Measurements from ENCODE around the gene UQCRHL. TPM values are rescaled to one million over a fixed set of nuclear protein-coding genes. Genes with fewer than 3 reads are reported as not detected.
"Not testable (repeated sequence)": the region's sequence is repeated elsewhere in the genome, so short reads cannot be mapped to it uniquely, and the experiment has no call there.

UQCRHL gene
- total and polyA plus RNA-seq, 2 donors = 2.9 to 3.5 TPM

DNA sequence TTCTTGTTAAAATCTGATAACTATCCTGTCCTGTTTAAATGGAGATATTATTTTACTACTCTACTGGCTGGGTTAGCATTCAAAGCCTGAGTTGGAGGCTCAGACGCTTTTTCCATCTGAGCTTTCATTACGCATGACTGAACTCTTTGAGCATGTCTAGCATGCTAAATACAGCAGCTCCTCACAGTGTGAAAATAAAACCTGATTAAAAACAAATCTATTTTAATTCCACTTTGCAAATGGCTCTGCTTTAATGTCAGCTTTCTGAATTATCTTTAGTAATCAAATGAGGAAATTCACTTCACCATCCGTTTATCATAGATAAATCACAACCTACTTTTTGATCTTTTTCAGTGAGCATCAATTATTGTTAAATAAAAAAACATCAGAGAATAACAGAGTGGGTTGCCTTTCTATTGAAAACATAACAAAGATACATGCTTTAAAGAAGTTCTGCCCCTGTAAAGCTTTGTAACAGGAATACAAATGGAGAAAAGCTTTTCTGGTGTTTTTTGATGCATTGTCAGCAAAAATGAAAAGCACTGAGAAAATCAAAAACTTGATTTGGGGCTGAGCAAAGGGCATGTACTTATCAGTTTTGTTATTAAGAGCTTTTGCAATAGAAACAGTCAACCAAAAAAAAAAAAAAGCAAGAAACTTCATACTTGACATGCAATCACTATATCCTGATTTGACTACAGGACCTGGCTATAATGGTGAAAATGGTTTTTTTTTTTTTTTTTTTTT, 36.5 kb upstream of the UQCRHL start:
- H3K4me3 ChIP-seq (ENCODE audit: low read depth, low read length) = no peak overlapping the region
- no peaks in the 10 kb centered on the region for H3K36me3 ChIP-seq (ENCODE audit: insufficient read depth)
- H3K27ac ChIP-seq (ENCODE audit: low read depth) = no peak overlapping the region
- WGBS = 65% methylated on average over 3 of the region's 3 CpGs
- H3K4me1 ChIP-seq (ENCODE audit: insufficient read depth) = no peaks in the 10 kb centered on the region
- DNase-seq (ENCODE audit: extremely low spot score) = no peak

DNA sequence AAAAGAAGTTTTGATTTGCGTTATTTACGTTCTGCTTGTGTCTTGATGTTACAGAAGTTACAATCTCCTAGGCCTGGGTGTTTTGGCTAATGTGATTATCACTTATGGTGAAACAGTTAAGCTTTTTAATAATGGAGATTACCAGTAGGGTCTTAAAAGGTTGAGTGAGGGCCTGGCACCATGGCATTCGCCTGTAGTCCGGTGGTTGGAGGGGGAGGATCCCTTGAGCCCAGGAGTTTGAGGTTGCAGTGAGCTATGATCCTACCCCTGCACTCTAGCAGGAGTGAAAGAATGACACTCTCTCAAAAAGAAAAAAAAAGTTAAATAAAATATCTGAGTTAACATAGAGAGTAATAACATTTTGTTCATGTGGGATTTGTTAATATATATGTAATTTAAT, 31.3 kb upstream of the UQCRHL start:
- no peak for DNase-seq (ENCODE audit: extremely low spot score)
- no peaks in the 10 kb centered on the region for H3K4me1 ChIP-seq (ENCODE audit: insufficient read depth)
- no peak overlapping the region for H3K27ac ChIP-seq (ENCODE audit: low read depth)
- H3K36me3 ChIP-seq (ENCODE audit: insufficient read depth) = no peaks in the 10 kb centered on the region
- H3K4me3 ChIP-seq (ENCODE audit: low read depth, low read length) = no peak overlapping the region
- WGBS = 87% methylated on average over 4 of the region's 4 CpGs

DNA sequence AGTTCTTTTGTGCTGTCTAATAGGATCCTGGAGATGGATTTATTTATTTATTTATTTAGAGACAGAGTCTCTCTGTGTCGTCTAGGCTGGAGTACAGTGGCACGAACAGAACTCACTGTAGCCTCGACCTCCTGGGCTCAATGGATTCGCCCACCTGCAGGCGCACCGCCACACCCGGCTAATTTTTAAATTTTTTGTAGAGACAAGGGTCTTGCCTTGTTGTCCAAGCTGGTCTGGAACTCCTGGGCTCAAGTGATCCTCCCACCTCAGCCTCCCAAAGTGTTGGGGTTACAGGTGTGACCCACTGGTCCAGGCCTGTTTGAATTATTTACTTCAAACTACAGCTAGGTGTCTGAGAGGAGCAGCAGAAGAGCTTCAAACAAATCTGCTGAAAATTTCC, 30.5 kb upstream of the UQCRHL start:
- 88% methylated on average over 7 of the region's 7 CpGs for WGBS
- DNase-seq (ENCODE audit: extremely low spot score) = no peak
- Histone ChIP-seq H3K4me1 (ENCODE audit: insufficient read depth) (no peaks in the 10 kb centered on the region), H3K27ac (ENCODE audit: low read depth) (no peak overlapping the region), H3K36me3 (ENCODE audit: insufficient read depth) (no peaks in the 10 kb centered on the region), H3K4me3 (ENCODE audit: low read depth, low read length) (no peak overlapping the region)

DNA sequence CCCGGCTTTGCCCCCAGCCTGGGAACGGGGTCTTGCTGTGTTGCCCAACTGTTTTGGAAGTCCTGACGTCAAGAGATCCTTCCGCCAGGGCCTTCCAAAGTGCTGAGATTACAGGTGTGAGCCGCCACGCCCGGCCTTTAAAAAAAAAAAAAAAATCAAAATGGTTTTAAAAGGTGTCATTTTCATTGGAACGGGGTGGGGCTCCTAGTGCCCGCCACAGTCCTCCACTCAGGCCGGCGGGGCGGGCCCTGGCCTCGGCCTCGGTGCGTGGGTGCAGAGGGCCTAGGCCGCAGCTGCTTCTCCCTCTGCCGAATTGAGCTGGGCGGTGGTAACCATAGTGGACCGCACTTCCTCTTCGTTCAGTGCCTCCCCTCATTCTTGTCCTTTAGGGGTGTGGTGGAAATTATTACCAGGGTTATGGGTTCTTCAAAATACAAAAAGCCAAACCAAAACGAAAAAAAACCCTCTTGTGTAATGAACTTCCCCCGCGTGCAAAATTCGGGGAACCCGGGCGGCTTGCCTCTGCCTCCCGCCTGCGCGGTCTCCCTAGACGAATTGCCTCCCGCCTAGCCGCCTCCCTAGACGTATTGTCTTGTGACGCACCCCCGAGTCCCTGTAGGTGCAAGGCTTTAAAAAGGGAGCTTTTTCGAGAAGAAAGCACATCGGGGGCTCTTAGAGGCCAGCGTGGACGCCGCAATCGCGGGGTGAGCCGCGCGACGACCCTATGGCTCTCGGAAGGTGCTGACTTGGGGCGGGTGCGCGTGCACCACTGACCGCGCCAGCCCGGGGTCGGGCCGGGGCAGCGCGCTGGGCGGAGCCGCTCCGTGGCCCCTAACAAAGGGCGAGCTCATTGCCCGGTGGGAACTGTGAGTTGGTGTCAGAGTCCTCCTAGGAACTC, 29.6 kb upstream of the UQCRHL start:
- H3K27ac ChIP-seq (ENCODE audit: low read depth) = no peak overlapping the region
- 52% methylated on average over 62 of the region's 62 CpGs for WGBS
- no peaks in the 10 kb centered on the region for H3K4me1 ChIP-seq (ENCODE audit: insufficient read depth)
- no peaks in the 10 kb centered on the region for H3K36me3 ChIP-seq (ENCODE audit: insufficient read depth)
- no peak overlapping the region for H3K4me3 ChIP-seq (ENCODE audit: low read depth, low read length)
- no peak for DNase-seq (ENCODE audit: extremely low spot score)

DNA sequence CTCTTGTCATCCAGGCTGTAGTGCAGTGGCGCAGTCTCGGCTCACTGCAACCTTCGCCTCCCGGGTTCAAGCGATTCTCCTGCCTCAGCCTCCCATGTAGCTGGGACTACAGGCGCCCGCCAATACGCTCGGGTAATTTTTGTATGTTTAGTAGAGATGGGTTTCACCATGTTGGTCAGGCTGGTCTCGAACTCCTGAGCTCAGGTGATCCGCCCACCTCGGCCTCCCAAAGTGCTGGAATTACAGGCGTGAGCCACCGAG, 29.0 kb upstream of the UQCRHL start:
- not testable (repeated sequence) for DNase-seq (ENCODE audit: extremely low spot score); H3K36me3 ChIP-seq (ENCODE audit: insufficient read depth); H3K4me1 ChIP-seq (ENCODE audit: insufficient read depth); H3K27ac ChIP-seq (ENCODE audit: low read depth)
- 81% methylated on average over 14 of the region's 14 CpGs for WGBS
- peak overlapping the region; percentile 42 for H3K4me3 ChIP-seq (ENCODE audit: low read depth, low read length)

DNA sequence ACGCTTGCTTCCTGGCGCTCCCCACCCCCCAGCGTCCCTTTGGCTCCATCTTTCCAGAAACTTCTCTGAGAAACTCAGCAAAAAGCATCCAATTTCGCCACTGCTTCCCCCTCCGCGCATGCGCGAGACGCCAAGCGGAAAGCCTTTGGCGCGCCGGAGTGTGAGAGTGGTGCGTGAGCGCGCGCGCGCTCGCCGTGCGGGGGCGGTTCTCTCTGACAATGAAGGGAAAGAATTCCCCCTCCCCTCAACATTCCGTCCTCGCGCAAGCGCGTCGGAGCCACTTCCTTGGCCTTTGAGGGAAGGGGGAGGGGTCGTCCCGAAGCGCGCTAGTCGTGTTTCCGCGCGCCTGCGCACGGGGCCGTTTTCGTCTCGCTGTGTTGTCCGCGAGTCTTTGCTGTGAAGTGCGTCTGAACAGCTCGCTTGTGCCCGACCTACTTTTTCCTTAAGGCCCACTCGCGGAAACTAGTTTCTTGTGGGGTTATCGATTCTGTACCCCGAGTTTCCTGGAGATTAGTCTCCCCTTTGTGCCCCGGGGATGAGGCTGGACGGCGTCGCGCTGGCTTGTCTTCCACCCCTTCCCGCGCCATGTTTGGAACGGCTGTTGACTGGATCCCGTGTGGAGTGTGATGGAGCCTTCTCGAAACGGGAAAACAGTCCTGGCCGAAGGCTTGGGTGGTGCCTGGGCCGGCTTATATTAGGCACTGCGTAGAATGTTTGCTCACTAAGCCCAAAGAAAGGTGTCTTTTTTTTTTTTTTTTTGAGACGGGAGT, 28.5 kb upstream of the UQCRHL start:
- H3K36me3 ChIP-seq (ENCODE audit: insufficient read depth) = no peaks in the 10 kb centered on the region
- H3K4me3 ChIP-seq (ENCODE audit: low read depth, low read length) = peak overlapping the region; percentile 69
- H3K27ac ChIP-seq (ENCODE audit: low read depth) = peak overlapping the region; percentile 99
- WGBS = 2% methylated on average over 66 of the region's 66 CpGs
- peak; percentile 98 for DNase-seq (ENCODE audit: extremely low spot score)
- H3K4me1 ChIP-seq (ENCODE audit: insufficient read depth) = no peaks in the 10 kb centered on the region

DNA sequence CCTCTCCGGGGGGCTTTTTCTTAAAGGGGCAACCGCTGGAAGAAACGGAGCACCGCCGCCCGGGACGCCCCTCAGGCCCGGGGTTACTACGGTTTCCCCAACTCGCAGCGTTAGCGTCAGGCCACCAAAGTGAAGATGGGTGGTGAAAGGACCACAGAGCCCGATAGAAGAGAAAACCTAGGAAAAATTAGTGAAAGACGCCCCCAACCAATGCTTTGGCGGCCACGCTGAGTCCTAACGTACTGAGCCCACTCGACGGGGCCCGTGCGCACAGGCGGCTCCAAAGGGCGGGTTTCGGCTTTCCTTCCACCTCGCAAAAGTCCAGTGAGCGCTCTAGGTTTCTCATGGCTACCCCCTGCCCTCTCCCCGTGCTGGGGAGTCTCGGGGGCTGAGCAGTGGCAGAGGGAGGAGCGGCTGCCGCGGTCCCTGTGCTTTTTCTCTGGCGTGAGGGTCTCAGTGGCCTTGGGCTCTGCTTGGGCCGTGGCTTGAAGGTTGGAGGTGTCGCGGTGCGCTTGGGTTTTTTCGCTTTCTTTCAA, 27.8 kb upstream of the UQCRHL start:
- Histone ChIP-seq H3K4me3 (ENCODE audit: low read depth, low read length) (peak overlapping the region; percentile 69), H3K4me1 (ENCODE audit: insufficient read depth) (no peaks in the 10 kb centered on the region), H3K36me3 (ENCODE audit: insufficient read depth) (no peaks in the 10 kb centered on the region), H3K27ac (ENCODE audit: low read depth) (peak overlapping the region; percentile 99)
- under 1% methylated on average over 37 of the region's 37 CpGs for WGBS
- DNase-seq (ENCODE audit: extremely low spot score) = no peak

DNA sequence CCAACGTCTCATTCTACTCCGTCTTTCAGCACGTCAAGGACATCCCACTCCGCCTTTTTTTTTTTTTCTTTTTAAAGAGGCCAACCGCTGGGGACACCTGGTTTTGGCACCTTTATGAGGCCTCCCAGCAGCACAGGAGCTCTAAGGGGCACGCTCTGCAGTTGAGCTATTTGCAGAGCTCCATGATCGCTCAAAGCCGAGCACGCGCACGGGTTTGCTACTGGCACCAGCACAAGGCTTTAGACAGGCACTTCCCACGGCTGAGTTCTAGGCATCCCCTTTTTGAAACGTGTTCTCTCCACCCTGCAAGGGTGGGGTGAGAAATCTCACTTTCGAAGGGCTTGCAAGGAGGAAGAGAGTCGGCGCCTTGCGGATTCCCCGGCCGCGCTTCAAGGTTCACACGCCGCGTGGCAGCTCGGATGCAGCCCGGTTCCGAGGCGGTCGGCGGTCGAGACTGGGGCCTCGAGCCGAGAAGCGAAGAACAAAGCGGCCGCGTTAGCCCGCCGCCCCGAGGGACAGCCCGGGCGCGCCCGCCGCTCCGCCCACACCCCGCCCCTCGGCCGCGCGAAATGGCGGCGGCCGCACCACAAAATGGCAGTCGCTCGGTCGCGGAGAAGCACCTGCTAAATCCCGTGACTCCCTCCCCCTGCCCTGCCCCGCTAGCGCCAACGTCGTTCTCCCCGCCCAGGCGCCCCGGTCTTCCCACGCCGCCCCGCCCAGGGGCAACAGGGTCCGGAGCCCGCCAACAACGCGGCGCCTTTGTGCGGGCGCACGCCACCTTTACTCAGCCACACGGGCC, 27.2 kb upstream of the UQCRHL start:
- no peaks in the 10 kb centered on the region for H3K4me1 ChIP-seq (ENCODE audit: insufficient read depth)
- peak; percentile 95 for DNase-seq (ENCODE audit: extremely low spot score)
- no peaks in the 10 kb centered on the region for H3K36me3 ChIP-seq (ENCODE audit: insufficient read depth)
- peak overlapping the region; percentile 69 for H3K4me3 ChIP-seq (ENCODE audit: low read depth, low read length)
- peak overlapping the region; percentile 99 for H3K27ac ChIP-seq (ENCODE audit: low read depth)
- under 1% methylated on average over 77 of the region's 77 CpGs for WGBS

DNA sequence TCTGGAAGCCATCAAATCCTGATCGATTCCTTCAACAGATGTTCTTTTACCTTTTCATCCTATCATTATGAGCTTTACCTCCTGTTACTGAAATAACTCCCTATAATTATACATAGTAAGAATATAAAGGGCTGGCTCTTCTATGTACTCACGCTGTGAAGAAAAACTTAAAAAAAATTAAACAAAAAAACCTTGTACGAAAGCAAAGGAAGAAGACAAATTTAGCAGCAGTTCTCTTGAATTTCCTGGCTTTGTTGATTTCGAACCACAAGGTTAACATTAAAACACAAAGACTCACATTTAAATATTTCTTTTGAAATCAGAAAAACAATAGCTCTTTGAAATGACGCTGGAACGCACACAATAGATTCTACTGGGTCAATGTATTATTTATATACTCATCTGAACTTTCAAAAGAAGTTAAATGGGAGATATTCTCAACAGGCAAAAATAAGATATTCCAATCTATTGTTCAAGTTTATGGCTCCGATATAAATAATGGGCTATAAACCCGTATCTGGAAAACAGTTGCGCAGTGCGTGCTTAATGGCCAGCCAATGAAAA, 26.5 kb upstream of the UQCRHL start:
- no peaks in the 10 kb centered on the region for H3K4me1 ChIP-seq (ENCODE audit: insufficient read depth)
- H3K36me3 ChIP-seq (ENCODE audit: insufficient read depth) = no peaks in the 10 kb centered on the region
- H3K4me3 ChIP-seq (ENCODE audit: low read depth, low read length) = peak overlapping the region; percentile 69
- 1% methylated on average over 10 of the region's 10 CpGs for WGBS
- peak overlapping the region; percentile 99 for H3K27ac ChIP-seq (ENCODE audit: low read depth)
- DNase-seq (ENCODE audit: extremely low spot score) = no peak

DNA sequence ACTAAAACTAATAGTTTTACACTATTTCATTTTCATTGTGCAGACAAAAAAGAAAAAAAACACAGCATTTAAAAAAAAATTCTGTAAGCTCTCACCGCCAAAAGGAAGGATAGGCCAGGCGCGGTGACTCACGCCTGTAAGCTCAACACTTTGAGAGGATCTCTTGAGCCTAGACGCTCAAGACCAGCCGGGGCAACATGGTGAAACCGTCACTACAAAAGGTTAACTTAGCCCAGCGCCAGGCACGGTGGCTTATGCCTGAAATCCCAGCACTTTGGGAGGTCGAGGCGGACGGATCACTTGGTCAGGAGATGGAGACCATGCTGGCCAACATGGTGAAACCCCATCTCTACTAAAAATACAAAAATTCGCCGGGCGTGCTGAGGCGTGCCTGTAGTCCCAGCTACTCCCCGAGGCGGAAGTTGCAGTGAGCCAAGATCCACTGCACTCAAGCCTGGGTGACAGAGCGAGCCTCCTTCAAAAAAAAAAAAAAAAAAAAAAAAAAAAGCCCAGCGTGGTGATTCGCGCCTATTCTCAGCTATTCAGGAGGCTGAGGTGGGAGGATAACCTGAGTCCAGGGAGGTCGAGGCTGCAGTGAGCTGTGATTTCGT, 25.7 kb upstream of the UQCRHL start:
- no peaks in the 10 kb centered on the region for H3K36me3 ChIP-seq (ENCODE audit: insufficient read depth)
- no peaks in the 10 kb centered on the region for H3K4me1 ChIP-seq (ENCODE audit: insufficient read depth)
- no peak for DNase-seq (ENCODE audit: extremely low spot score)
- no peak overlapping the region for H3K4me3 ChIP-seq (ENCODE audit: low read depth, low read length)
- 72% methylated on average over 24 of the region's 24 CpGs for WGBS
- H3K27ac ChIP-seq (ENCODE audit: low read depth) = peak overlapping the region; percentile 28

DNA sequence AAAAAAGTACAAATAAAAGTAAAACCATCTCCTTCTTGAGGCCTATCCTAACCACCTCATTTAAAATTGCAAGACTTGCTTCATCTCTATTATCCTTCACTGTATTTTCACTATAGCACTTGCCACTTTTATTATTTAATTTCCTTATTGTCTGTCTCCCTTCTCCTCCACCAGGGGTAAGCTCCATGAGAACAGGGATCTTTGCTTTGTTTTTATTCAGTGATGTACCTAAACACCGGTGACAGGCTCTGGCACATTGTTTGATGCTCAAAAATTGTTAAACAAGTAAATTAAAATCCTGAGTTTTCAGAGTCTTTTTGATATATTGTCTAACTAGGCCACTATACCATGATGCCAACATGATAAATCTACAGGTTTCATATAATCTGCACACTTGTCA, 22.8 kb upstream of the UQCRHL start:
- 66% methylated on average over 1 of the region's 1 CpG for WGBS
- Histone ChIP-seq H3K27ac (ENCODE audit: low read depth) (no peak overlapping the region), H3K36me3 (ENCODE audit: insufficient read depth) (no peaks in the 10 kb centered on the region), H3K4me3 (ENCODE audit: low read depth, low read length) (no peak overlapping the region), H3K4me1 (ENCODE audit: insufficient read depth) (no peaks in the 10 kb centered on the region)
- DNase-seq (ENCODE audit: extremely low spot score) = no peak

DNA sequence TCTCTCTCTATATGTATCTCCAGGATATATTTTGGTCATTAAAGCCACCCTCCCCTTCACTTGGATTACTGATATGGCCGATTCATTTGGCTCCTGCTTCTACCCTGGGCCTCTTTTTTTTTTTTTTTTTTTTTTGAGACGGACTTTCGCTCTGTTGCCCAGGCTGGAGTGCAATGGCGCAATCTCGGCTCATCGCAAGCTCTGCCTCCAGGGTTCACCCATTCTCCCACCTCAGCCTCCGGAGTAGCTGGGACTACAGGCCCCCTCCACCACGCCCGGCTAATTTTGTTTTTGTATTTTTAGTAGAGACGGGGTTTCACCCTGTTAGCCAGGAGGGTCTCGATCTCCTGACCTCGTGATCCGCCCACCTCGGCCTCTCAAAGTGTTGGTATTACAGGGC, 21.5 kb upstream of the UQCRHL start:
- DNase-seq (ENCODE audit: extremely low spot score); H3K36me3 ChIP-seq (ENCODE audit: insufficient read depth); H3K4me1 ChIP-seq (ENCODE audit: insufficient read depth); H3K4me3 ChIP-seq (ENCODE audit: low read depth, low read length); H3K27ac ChIP-seq (ENCODE audit: low read depth): not testable (repeated sequence)
- WGBS = 94% methylated on average over 14 of the region's 14 CpGs

All from urinary bladder (tissue), 4 donors.